H1 (cell line): ENCODE measurements around the gene HOXD10. TPM values are rescaled to one million over a fixed set of nuclear protein-coding genes. Genes with fewer than 3 reads are reported as not detected.

Experiments used
- CTCF ChIA-PET: fragments of 300-600 bp; sonication (Branson Sonifier 250); formaldehyde crosslinking; loops from one replicate; lab custom pipeline; 2021; ENCODE audit not compliant: partially characterized antibody; lab: Charles Lee
- POLR2A ChIA-PET: fragments of 300-600 bp; sonication (Branson Sonifier 250); formaldehyde crosslinking; loops from one replicate; lab custom pipeline; 2021; ENCODE audit warnings: inconsistent platforms; ENCODE audit not compliant: partially characterized antibody; lab: Charles Lee
- DNase-seq, 2 experiments: peaks; one replicate each; pipeline versions ENCODE4 v3.0.0 to v3.0.0-alpha.2; 2010 to 2022; ENCODE audit warnings: low spot score in 2 of 2, low read depth in 1 of 2, mixed read lengths in 1 of 2
- FAIRE-seq: peaks from 2 replicates; lab custom pipeline; 2011; peaks lifted over from hg19 to GRCh38; lab: Jason Lieb, UNC
- H2AFZ ChIP-seq: 2 replicates; pipeline ENCODE4 v1.8.1; 2012; ENCODE audit warnings: low read length, inconsistent platforms
- H2AK5ac ChIP-seq: 2 replicates; pipeline ENCODE4 v1.6.1; 2013; ENCODE audit warnings: low read depth, low read length
- H2BK120ac ChIP-seq: replicated peaks from 2 replicates; pipeline ENCODE3; 2013; ENCODE audit warnings: low read depth, low read length, inconsistent platforms
- H2BK12ac ChIP-seq: 2 replicates; pipeline ENCODE4 v1.6.1; 2013; ENCODE audit warnings: low read depth, low read length
- H2BK15ac ChIP-seq: 2 replicates; pipeline ENCODE4 v1.6.1; 2013; ENCODE audit warnings: low read length
- H2BK20ac ChIP-seq: 2 replicates; pipeline ENCODE4 v1.6.1; 2013; ENCODE audit warnings: low read length
- H2BK5ac ChIP-seq: 2 replicates; pipeline ENCODE4 v1.6.1; 2013; ENCODE audit warnings: low read depth, low read length
- H3K14ac ChIP-seq: 2 replicates; pipeline ENCODE4 v1.6.1; 2013; ENCODE audit warnings: inconsistent platforms; ENCODE audit not compliant: insufficient read length
- H3K18ac ChIP-seq: 2 replicates; pipeline ENCODE4 v1.6.1; 2013; ENCODE audit warnings: low read length; ENCODE audit errors: extremely low read depth
- H3K23ac ChIP-seq: 2 replicates; pipeline ENCODE4 v1.6.1; 2013; ENCODE audit warnings: inconsistent platforms; ENCODE audit not compliant: insufficient read length
- H3K23me2 ChIP-seq: 2 replicates; pipeline ENCODE4 v1.6.1; 2013; ENCODE audit warnings: low read depth, low read length
- H3K27ac ChIP-seq: 2 replicates; pipeline ENCODE4 v1.6.1; 2011; ENCODE audit warnings: low read depth, low read length, inconsistent platforms
- H3K27me3 ChIP-seq, 4 experiments: replicated peaks in 1 of 4; 1 replicate in 1 of 4; 2 replicates in 3 of 4; pipeline versions ENCODE4 v1.6.1 to v1.8.1; 2011 to 2013; ENCODE audit warnings: low read length in 3 of 4, mild to moderate bottlenecking in 3 of 4, inconsistent platforms in 2 of 4, mixed read lengths in 2 of 4, moderate library complexity in 1 of 4; ENCODE audit not compliant: control insufficient read depth in 3 of 4, insufficient read depth in 3 of 4; ENCODE audit errors: extremely low read depth in 1 of 4
- H3K36me3 ChIP-seq, 4 experiments: 2 replicates each; pipeline versions ENCODE4 v1.6.1 to v1.8.1; 2011 to 2013; ENCODE audit warnings: mild to moderate bottlenecking in 4 of 4, low read length in 3 of 4, moderate library complexity in 2 of 4, control low read depth in 1 of 4, inconsistent platforms in 1 of 4; ENCODE audit not compliant: insufficient read depth in 4 of 4, control insufficient read depth in 2 of 4
- H3K4ac ChIP-seq: replicated peaks from 2 replicates; pipeline ENCODE3; 2013; ENCODE audit warnings: low read length, low read depth, mixed read lengths, inconsistent platforms; ENCODE audit not compliant: insufficient read length
- H3K4me1 ChIP-seq, 4 experiments: replicated peaks in 1 of 4; 1 replicate in 1 of 4; 2 replicates in 3 of 4; pipeline versions ENCODE4 v1.6.1 to v1.8.1; 2011 to 2013; ENCODE audit warnings: low read length in 3 of 4, inconsistent platforms in 2 of 4, mixed read lengths in 1 of 4; ENCODE audit not compliant: insufficient read depth in 4 of 4, control insufficient read depth in 3 of 4
- H3K4me2 ChIP-seq, 2 experiments: 2 replicates each; pipeline versions ENCODE4 v1.6.1 to v1.8.1; 2011 to 2013; ENCODE audit warnings: low read depth in 2 of 2, low read length in 2 of 2, control low read depth in 1 of 2, inconsistent platforms in 1 of 2, mild to moderate bottlenecking in 1 of 2; ENCODE audit not compliant: insufficient read depth in 1 of 2
- H3K4me3 ChIP-seq, 4 experiments: fragments of 200-600, 300-600 bp in 1 of 4; sonication (generic), shearing (Covaris generic), sonication (Bioruptor Twin) in 1 of 4; 2 replicates each; pipeline versions ENCODE4 v1.5.1 to v1.8.1; 2011 to 2016; ENCODE audit warnings: low read length in 4 of 4, low read depth in 3 of 4, control low read depth in 2 of 4, inconsistent platforms in 2 of 4, mild to moderate bottlenecking in 2 of 4, mixed read lengths in 1 of 4, moderate library complexity in 1 of 4; ENCODE audit not compliant: insufficient read depth in 2 of 4; ENCODE audit errors: extremely low read depth in 1 of 4
- H3K56ac ChIP-seq: replicated peaks from 2 replicates; pipeline ENCODE3; 2013; ENCODE audit warnings: low read depth, mild to moderate bottlenecking, mixed read lengths, low read length, inconsistent platforms; ENCODE audit not compliant: insufficient read length
- H3K79me1 ChIP-seq: 2 replicates; pipeline ENCODE4 v1.6.1; 2013; ENCODE audit warnings: low read depth, low read length, control low read depth
- H3K79me2 ChIP-seq, 2 experiments: 2 replicates each; pipeline versions ENCODE4 v1.6.1 to v1.8.1; 2012 to 2013; ENCODE audit warnings: low read length in 2 of 2, mild to moderate bottlenecking in 2 of 2, inconsistent platforms in 1 of 2; ENCODE audit not compliant: insufficient read depth in 2 of 2, control insufficient read depth in 1 of 2
- H3K9ac ChIP-seq, 4 experiments: replicated peaks in 1 of 4; 1 replicate in 1 of 4; 2 replicates in 3 of 4; pipeline versions ENCODE4 v1.6.1 to v1.8.1; 2011 to 2013; ENCODE audit warnings: low read depth in 3 of 4, low read length in 3 of 4, control low read depth in 2 of 4, mild to moderate bottlenecking in 2 of 4, moderate library complexity in 2 of 4, inconsistent platforms in 1 of 4; ENCODE audit errors: extremely low read depth in 1 of 4
- H3K9me3 ChIP-seq, 2 experiments: 2 replicates each; pipeline versions ENCODE4 v1.6.1 to v1.8.1; 2012 to 2013; ENCODE audit warnings: mild to moderate bottlenecking in 2 of 2, moderate library complexity in 2 of 2, control low read depth in 1 of 2, inconsistent platforms in 1 of 2, low read depth in 1 of 2, low read length in 1 of 2, mixed read lengths in 1 of 2; ENCODE audit not compliant: insufficient read depth in 2 of 2
- H4K20me1 ChIP-seq, 2 experiments: replicated peaks in 1 of 2; 2 replicates each; pipeline versions ENCODE3 to v1.8.1; 2011 to 2013; ENCODE audit warnings: inconsistent platforms in 2 of 2, low read length in 2 of 2, mild to moderate bottlenecking in 1 of 2; ENCODE audit not compliant: insufficient read depth in 2 of 2, control insufficient read depth in 1 of 2
- H4K5ac ChIP-seq: 2 replicates; pipeline ENCODE4 v1.6.1; 2013; ENCODE audit warnings: low read length, low read depth, mixed read lengths, inconsistent platforms; ENCODE audit not compliant: insufficient read length
- H4K8ac ChIP-seq: 2 replicates; pipeline ENCODE4 v1.8.0; 2013; ENCODE audit warnings: mild to moderate bottlenecking, moderate library complexity, low read length, inconsistent platforms; ENCODE audit not compliant: insufficient read depth; ENCODE audit errors: extremely low read depth
- H4K91ac ChIP-seq: replicated peaks from 2 replicates; pipeline ENCODE3; 2013; ENCODE audit warnings: low read length, mixed read lengths, inconsistent platforms; ENCODE audit not compliant: insufficient read length
- CBX8 ChIP-seq: fragments of 300-800, 300-1000 bp; sonication (generic); IDR thresholded peaks from 2 replicates; pipeline ENCODE4 v1.7.1; 2016; ENCODE audit warnings: low read depth, low read length, borderline replicate concordance
- CHD1 ChIP-seq: IDR thresholded peaks from 2 replicates; pipeline ENCODE4 v1.6.1; 2012; ENCODE audit warnings: low read depth, low read length, improper control_type of control experiment
- EZH2 ChIP-seq: fragments of 200-600 bp; sonication (generic); IDR thresholded peaks from 2 replicates; pipeline ENCODE4 v1.7.1; 2012; ENCODE audit warnings: low read depth, mild to moderate bottlenecking, moderate library complexity, low read length, inconsistent platforms; ENCODE audit not compliant: severe bottlenecking
- RBBP5 ChIP-seq: IDR thresholded peaks from 2 replicates; pipeline ENCODE4 v1.7.1; 2012; ENCODE audit warnings: low read depth, mild to moderate bottlenecking, inconsistent platforms, low read length, moderate library complexity, borderline replicate concordance
- RNF2 ChIP-seq: fragments of 200-900, 300-1000 bp; sonication (generic); IDR thresholded peaks from 2 replicates; pipeline ENCODE4 v1.7.1; 2016; ENCODE audit warnings: borderline replicate concordance, low read depth, mild to moderate bottlenecking, antibody characterized with exemption, low read length; ENCODE audit not compliant: poor library complexity, severe bottlenecking; ENCODE audit errors: missing control alignments
- SP1 ChIP-seq: IDR thresholded peaks from 2 replicates; pipeline ENCODE4 v1.6.1; 2011; ENCODE audit warnings: low read depth, low read length
- SUZ12 ChIP-seq: fragments of 200-600 bp; sonication (generic); IDR thresholded peaks from 2 replicates; pipeline ENCODE4 v1.6.1; 2012; ENCODE audit warnings: mild to moderate bottlenecking, inconsistent platforms, low read length, moderate library complexity, mixed read lengths
- TEAD4 ChIP-seq: IDR thresholded peaks from 2 replicates; pipeline ENCODE4 v1.6.1; 2012; ENCODE audit warnings: low read depth, low read length, inconsistent platforms, mixed read lengths
- WGBS, 2 experiments: shearing (Covaris generic) in 1 of 2; methylation state at CpG; one replicate each; pipeline versions ENCODE4 v1.1.6 to v1.1.7; 2013 to 2015; ENCODE audit warnings: low lambda C conversion rate in 2 of 2, mixed read lengths in 2 of 2, inconsistent platforms in 1 of 2, low coverage in 1 of 2, missing lambda C conversion rate in 1 of 2; ENCODE audit not compliant: insufficient replicate concordance in 2 of 2, insufficient coverage in 1 of 2, insufficient read length in 1 of 2; ENCODE audit errors: extremely low coverage in 1 of 2, missing lambda C conversion rate in 1 of 2; 5-methylcytosine and 5-hydroxymethylcytosine counted together
- polyA plus RNA-seq, 7 experiments: library from polyadenylated mRNA; depleted of rRNA in 3 of 7; stranded (reverse) in 5 of 7; unstranded in 2 of 7; fragments of >200 nt in 5 of 7; fragments of 200-250 nt in 2 of 7; gene quantifications; 1 replicate in 5 of 7; 2 replicates in 1 of 7; 4 replicates in 1 of 7; pipeline versions ENCODE4 v1.2.1 to v1.2.3, GENCODE V29; 2011 to 2013; ENCODE audit warnings: missing spikeins in 2 of 7, mixed read lengths in 2 of 7
- total RNA-seq: library from RNA; stranded (reverse); fragmentation: NEBNext Ultra II Directional; extraction: Animal tissue kit (Norgen Biotek cat#: 25700); gene quantifications from 2 replicates; pipeline ENCODE4 v1.2.1, GENCODE V29; 2021

The HOXD10 gene
- total and polyA plus RNA-seq, 2 of the 8 experiments (the other 6 are each of a cell fraction or from before 2014, with no cell fraction given): not detected

- H2BK5ac ChIP-seq: no peak overlapping the region
- TF ChIP-seq CHD1: no peak
- peak; percentile 15; the same call in 1 of the 2 replicates for TF ChIP-seq RBBP5
- no peak for TF ChIP-seq TEAD4
- TF ChIP-seq EZH2: peak; percentile 94
- peak; percentile 82; the same call in 1 of the 2 replicates for TF ChIP-seq SUZ12
- no peak for TF ChIP-seq SP1
- TF ChIP-seq CBX8: peak; percentile 61; the same call in 1 of the 2 replicates
- peak; percentile 18 for TF ChIP-seq RNF2
- TF ChIP-seq, all 59 proteins: peak for 5
- POLR2A ChIA-PET: no interaction called here
These were observed 48.8 kb upstream of the HOXD10 start for GRCh38 chr2:176067589-176068418.

More at GRCh38 chr2:176067589-176068418, 48.8 kb upstream of the HOXD10 start:
- peaks cover 0 to 20% (median 11%) of the 10 kb centered on the region in 4 experiments; a peak in 4 of 7 replicates for H3K4me1 ChIP-seq
- H3K4me2 ChIP-seq: peak overlapping the region; percentile 53 to 75
- H2BK20ac ChIP-seq: no peak overlapping the region
- no peak overlapping the region for H4K91ac ChIP-seq
- H4K5ac ChIP-seq: no peak overlapping the region
- H3K9ac ChIP-seq: no peak overlapping the region
- H3K4ac ChIP-seq: no peak overlapping the region
- H3K79me2 ChIP-seq: no peaks in the 10 kb centered on the region
- WGBS, 2 experiments: 9% methylated on average over 38 of the region's 38 CpGs; no CpG with 5 or more reads in 1 of the 2 experiments
- no peak overlapping the region for H3K18ac ChIP-seq
- H3K79me1 ChIP-seq: no peaks in the 10 kb centered on the region
- H3K36me3 ChIP-seq: peaks cover 0 to 4% (median 0%) of the 10 kb centered on the region in 4 experiments; a peak in 1 of 8 replicates
- peaks cover 7 to 16% of the 10 kb centered on the region in 2 experiments for H4K20me1 ChIP-seq
- H2AK5ac ChIP-seq: no peak overlapping the region
- H3K23me2 ChIP-seq: no peaks in the 10 kb centered on the region; the same call in 1 of the 2 replicates
- FAIRE-seq (no peak), DNase-seq (peak in 1 of 2 experiments; percentile 58)
- no peak overlapping the region for H4K8ac ChIP-seq
- CTCF ChIA-PET: interaction anchor here (0.9 kb wide), 1 partner anchor 697 kb away, joined by 3 read pairs; no protein-coding TSS in a partner anchor
- H2BK120ac ChIP-seq: no peak overlapping the region
- no peak overlapping the region for H2AFZ ChIP-seq
- H2BK15ac ChIP-seq: peak overlapping the region; percentile 29; the same call in 1 of the 2 replicates
- 0 out of 2 replicates have a peak overlapping the region, but pooled peaks have one; percentile 19 for H2BK12ac ChIP-seq
- peak overlapping the region in 2 of 4 experiments; percentile 14 to 54; a peak in 3 of 8 replicates for H3K4me3 ChIP-seq
- peaks cover 77 to 88% (median 81%) of the 10 kb centered on the region in 4 experiments for H3K27me3 ChIP-seq
- H3K56ac ChIP-seq: no peak overlapping the region
- no peak overlapping the region for H3K27ac ChIP-seq
- no peak overlapping the region for H3K14ac ChIP-seq
- H3K23ac ChIP-seq: no peak overlapping the region
- no peaks in the 10 kb centered on the region for H3K9me3 ChIP-seq
